GM04503 (cell line): ENCODE measurements around the gene SMIM35.

Experiments used
- DNase-seq: peaks from one replicate; pipeline ENCODE4 v3.0.0-alpha.2; 2012; ENCODE audit warnings: low read depth

The SMIM35 gene

DNA sequence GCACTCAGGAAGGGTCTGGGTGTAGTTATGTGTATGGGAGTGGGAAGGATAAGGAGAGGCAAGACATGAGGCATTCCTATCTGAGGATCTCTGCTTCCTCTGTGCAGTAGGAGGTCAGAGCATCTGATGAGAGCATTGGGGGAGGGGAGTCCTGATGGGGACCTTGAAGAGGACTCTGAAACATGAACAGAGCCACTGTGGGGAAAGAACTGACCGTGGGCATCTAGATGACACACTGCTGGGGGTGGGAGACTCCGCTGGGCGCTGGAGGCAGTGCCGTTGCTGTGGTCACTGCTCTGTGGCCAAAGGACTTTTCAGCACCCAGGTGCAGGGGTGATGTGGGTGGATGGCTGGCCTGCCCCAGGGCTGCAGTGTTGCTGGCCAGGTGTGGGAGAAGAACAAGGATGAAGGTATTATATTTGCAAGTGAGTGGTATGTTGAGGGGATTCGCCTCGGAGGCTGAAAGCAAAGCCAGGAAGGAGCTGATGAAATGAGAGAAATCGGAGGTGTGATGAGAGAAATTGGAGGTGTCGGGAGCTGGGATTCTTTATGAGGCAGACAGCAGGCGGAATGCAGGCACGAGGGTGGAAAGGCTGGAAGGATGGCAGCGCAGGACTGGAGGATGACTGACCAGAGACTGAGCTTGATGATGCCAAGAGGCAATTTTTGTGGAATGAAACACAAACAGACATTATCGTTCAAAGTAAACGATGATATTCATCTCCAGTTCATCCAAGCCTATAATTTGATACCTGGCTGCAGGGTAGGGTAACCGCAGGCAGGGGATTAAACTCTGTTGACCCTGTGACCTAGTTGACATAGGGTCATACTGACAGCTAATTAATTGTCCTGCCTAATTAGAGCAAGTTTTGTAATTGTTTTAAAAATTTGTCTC is 29.3 kb downstream of the SMIM35 start:
- DNase-seq, result no peak

DNA sequence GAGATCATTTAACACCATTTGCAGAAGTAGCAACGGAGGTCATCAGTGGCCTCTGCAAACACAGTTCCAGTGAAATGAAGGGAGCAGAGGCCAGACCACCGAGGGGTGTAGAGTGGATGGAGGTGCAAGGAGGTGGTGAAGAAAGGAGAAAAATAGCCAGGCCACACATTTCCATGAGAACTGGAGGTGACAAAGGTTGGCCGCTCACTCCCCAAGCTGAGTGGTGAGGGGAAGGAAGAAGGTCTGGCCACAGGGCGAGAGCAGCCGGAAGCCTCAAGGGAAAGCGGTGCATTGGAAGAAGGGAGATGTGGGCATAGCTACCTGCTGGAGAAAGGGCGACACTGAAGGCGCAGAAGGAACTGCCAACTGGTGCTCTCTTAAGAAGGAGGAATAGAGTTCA is 30.0 kb downstream of the SMIM35 start:
- DNase-seq, result no peak

DNA sequence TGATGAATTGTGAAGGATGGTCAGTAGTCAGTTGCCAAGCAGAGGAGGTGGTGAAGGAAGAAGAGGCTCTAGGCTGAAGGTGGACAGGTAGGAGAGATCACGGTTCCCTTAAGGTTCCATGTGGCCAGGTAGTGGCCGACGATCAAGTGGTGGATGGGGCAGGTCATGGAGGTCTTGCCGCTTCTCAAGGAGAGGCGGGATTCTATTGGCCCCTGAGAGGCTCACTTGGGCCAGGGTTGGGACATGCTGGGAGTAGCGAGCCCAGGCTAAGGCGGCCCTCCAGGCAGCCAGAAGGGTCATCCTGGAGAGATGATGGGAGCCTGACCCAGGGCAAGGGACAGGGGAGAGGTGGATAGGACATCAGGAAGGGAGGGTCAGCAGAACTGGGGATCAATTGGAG is 30.8 kb downstream of the SMIM35 start:
- DNase-seq, result no peak

DNA sequence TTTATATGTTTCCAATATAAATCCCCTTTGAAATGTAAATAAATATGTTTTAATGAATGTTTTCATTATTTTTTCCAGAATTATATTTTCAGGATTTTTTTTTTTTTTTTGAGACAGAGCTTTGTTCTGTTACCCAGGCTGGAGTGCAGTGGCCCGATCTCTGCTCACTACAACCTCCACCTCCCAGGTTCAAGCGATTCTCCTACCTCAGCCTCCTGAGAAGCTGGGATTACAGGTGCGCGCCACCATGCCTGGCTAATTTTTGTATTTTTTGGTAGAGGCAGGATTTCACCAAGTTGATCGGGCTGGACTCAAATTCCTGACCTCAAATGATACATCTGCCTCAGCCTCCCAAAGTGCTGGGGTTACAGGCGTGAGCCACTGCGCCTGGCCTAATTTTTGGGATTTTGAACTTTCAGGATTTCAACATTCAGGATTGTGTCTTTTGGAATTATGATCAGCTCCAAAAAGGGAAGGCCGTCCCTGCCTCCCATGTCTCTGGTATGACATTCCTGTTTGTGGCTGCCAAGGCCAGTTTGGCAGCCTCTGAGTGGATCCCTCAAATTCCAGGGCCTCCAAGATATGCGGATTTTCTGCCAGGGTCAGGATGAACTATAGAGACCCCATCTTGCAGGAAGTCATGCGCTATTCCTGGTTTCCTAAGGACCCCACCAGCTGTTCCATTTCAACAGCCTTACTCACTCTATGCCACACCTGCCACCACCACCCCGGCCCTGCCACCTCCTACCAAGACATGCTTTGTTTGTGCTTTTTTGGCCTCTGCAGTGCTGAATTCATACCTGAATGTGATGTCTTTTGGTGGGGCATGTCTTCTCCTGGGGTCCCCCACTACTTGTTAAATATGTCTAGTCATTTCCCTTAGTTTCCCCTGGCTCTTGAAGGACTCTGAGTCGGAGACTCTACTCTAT is 31.8 kb downstream of the SMIM35 start:
- DNase-seq, result no peak

DNA sequence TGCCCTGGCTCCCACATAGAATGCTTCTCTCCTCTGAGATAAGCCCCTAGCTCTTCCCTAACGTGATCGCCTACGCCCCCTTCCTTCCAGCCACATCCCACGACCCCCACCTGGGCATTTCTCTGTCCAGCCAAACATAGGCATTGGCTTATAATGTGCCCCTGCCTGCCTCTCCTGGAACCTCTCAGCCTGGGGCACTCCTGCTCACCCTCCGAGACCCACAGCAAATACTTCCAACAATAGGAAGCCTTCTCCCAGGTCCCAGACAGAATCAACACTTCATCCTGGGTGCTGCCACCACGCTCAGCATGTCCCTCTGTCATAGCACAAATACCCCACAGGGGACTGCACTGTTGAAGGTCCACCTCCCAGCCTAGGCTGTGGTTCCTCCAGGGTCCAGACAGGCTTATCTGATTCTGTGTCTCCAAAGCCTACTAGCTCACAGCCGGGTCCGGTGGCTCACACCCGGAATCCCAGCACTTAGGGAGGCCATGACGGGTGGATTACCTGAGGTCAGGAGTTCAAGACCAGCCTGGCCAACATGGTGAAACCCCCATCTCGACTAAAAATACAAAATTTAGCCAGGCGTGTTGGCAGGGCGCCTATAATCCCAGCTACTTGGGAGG is 34.1 kb downstream of the SMIM35 start:
- DNase-seq, result no peak

DNA sequence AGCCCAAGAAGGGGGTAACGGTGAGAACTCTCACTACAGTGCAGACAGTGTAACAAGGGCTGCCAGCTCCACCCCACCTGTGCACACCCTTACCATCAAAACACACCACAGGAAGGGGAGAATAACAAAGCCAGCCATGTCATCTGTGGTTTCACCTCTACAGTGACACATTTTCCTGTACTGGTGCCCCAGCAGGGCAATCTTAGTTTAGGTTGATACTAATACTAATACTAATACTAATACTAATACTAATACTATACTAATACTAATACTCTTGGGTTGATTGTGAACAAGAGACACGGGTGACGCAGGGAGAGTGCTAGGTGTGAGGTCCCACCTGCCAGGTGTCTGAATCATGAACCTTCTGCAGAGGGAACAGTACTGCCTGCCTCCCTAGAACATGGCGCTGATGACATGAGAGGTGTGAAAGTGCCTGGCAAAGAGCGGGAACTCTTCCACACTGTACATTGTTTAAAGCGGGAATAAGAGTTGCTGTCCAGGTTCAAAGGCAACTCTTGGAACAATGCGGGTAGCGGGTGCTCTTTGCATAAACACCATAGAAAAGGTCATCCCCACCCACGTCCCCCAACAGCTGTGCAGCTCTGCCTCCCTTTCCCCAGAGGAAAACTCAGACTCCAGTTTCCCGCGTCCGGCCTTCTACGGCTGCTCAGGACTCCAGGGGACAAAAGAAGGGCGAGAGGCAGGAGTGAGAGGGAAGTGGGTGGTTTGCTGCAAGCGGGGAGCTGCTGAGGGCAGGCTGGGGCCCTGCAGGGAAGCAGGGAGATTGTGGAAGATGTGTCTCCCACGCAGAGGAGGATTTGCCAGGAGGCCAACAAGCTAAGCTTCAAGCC is 34.9 kb downstream of the SMIM35 start:
- DNase-seq, result no peak

DNA sequence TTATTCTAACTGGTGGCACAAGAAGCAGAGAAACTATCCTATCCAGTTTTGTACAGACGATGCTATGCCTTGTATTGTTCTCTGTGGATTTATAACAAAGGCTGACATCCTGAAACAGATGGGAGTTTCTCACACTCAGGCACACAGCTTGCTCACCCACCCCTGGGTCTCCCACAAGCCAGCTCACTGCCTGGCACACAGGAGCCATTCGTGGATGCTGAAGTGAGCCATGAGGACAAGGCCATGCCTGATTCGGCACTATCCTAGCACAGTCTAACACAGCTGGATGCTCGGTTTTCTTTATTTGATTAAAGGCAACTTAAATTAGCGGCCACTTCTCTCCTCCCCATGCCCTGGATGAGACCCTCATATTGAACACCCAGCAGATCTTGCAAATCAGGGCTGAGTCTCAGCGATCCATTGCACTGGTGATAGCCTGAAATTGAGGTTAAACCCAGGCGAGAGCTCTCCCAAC is 35.6 kb downstream of the SMIM35 start:
- DNase-seq, result no peak

DNA sequence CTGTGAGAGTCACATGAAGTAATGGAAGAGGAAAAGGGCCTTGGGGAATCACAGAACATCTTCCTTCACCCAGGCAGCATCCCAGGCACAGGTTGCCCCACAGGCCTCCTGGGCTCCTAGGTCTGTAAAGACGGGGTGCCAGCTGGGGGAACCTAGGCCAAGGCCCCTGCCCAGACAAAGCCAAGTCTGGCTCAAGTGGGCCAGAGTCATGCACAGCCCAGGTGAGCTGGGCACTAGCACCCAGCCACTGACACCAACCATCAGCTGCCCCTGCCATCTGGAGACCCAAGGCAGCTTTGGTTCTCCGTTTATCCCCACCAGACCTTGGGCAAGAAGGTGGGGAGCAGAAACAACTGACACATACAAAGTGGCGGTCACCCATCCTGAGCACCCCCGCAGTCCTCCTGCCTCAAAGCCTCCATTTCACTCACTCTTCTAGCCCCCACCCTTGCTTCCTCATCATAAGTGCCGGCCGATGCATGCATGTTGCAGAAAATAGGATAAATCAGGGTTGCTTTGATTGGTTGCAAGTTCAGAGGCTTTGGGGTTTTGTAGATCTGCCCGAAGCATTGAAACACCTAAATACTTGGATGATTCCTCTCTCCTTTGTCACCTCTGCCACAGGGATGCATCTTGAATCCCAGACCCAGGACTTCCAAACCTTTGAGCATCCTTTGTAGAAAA is 36.4 kb downstream of the SMIM35 start:
- DNase-seq, result no peak

DNA sequence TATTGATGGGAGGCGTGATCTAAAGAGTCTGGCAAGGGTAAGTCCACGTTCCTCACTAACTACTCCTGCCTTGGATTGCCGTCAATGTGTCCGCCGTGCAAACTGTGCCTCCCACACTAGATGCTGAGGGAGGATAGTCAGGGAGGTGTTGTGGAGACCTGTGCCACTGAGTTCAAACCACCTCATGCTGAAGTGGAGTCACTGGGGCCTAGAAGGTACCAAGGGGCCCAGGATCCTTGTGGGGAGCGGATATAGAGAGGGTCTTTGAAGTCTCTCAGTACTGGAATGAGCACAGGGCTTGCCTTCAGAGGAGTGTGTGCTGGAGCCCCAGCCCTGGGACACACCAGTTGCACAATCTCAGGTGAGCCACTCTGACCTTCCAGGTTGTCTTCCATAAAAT is 37.0 kb downstream of the SMIM35 start:
- no peak for DNase-seq

DNA sequence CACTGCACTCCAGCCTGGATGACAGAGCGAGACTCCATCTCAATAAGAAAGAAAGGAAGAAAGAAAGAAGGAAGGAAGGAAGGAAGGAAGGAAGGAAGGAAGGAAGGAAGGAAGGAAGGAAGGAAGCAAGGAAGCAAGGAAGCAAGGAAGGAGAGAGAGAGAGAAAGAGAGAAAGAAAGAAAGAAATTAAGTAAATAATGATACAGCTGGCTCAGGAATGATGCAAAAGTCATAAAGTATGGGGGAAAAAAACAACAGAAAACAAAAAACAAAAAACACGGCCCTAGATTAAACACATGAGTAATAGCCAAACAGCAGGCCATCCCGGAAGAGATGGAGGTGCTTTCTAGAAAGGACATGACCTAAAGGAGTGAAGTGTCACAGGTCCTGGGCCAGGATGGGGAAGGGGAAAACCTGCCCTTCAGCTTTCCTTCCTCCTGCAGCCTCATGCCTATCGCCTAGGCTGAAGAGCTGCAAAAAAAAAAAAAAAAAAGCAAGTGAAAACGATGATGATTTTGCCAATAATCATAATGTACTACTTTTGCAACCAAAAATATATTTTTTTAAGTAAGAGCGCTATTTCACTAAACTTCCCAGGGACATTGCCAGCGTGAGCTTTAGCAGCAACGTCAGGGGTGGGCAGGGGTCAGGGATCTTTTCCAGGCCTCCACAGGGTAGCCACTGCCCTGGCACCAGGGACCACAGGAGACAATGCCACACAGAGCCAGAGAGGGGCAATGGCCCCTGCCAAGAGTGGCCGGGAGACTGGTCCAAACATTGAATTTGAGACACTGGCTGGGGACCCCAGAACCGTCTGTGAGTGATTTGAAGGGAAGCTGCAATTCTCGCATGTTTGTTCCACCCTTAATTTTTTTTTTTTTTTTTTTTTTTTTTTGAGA is 38.0 kb downstream of the SMIM35 start:
- no peak for DNase-seq

DNA sequence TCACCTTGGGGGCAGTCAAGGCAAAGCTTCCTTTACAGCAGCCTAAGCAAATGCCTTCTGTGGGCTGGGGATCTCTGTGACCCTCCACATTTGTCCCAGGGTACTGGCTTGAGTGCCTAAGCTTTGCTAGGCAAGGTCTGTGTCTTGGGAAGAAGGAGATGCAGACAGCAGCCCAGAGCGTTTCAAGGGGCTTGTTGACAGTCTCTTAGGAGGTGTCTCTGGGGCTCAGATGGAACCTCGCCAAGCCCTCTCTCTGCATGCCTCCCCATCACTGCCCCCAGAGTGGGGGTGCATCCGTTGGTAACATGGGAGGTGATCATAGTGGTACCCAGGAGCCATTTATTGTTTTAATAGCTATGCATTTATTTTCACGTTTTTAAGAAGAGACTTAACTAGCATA is 39.0 kb downstream of the SMIM35 start:
- DNase-seq, result no peak

DNA sequence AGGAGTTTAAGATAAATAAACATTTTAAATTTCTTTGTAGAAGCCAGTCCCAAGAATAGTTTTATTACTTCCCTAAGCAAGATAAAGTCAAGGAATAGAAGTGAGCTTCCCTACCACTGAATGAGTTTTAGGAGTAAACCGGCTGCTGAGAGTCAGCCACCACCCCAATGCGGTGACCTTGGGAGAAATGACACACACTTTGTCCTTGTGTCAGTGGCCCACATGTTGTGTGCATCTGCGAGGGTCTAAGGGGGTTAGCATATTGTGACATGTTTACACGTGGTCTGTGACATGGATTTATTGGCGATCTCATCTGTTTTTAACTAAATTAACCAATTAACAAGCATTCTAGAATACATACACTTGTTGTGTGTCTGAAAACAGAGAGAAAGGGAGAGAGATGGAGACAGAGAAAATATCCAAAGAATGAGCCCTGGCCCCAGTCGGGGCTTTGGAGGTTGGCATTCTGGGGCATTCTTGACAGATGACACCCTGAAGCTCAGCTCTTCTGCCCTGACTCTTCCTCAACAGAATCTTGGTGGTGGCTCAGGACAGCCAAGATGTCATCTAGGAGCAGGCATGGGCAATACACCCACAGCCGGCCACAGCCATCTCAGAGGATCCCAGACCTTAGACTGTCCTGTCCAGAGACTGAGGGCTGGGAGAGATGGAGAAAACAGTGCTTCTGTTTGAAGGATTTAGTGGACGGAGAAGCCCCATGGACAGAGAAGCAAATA is 39.6 kb downstream of the SMIM35 start:
- no peak for DNase-seq

DNA sequence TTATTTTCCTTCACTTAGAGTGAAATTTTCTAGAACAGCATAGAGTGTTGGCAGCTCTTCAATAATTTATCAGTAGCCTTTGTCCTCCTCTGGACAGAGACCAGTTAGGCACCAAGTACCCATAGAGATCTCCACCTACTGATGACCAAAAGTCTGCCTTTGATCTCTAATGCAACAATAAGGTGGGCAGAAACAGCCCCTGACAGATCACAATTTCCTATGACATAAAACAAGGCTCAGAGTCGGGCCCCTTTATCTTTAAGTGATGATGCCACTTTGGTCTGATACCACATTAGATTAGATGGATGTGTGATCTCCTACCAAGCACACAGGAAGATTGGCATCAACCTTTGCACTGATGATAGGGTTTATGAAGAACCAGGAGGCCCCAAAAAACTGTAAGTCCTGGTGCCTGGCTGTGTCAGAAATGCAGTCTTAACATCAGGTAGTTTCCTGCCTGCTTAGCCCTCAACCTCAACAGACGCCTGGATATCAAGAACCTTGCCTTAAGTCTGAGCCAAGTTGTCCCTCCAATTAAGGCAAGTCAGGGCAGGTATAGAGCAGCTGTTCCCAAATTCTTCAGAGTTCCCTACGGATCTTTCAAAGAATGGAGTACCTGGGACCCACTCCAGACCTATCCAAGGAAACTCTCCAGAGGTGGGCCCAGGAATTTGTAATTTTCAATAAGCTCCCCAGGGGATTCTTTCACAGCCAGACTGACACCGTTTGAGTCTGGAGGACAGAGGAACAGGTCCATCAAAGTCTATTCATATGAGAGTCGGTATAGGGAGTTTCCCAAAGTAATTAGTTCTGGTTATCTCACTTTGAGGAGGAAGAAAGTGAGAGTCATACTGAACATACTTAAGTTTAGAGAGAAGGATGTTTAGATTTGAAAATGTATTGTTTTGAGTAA is 40.5 kb downstream of the SMIM35 start:
- no peak for DNase-seq

DNA sequence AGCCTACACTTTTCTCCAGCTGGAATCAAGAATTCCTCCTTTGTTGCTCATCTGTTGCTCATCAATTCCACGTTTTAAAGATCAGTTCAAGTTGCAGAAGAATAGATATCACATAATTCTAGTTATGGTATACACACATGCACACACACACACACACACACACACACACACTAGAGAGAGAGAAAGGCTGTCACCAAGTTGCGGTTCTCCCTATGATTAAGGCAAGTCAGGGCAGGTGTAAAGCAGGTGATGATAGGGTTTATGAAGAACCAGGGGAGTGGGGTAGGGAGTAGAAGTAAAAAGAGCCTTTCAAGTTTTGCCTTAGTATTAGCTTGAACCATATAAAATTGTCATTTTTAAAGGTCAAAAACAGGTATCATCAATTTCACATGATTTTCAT is 41.6 kb downstream of the SMIM35 start:
- DNase-seq, result no peak

DNA sequence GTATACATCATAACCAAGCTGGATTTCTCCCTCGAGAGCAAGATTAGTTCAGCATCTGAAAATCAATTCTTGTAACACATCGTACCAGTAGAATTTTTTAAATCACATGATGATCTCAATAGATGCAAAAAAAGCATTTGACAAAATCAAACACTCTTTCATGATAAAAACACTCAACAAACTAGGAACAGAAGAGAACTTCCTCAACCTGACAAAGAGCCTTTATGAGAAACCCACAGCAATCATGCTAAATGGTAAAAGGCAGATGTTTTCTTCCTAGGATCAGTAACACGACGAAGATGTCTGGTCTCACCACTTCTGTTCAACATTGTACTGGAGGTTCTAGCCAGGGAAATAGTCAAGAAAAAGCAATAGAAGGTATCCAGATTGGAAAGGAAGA is 44.0 kb downstream of the SMIM35 start:
- DNase-seq, result no peak

DNA sequence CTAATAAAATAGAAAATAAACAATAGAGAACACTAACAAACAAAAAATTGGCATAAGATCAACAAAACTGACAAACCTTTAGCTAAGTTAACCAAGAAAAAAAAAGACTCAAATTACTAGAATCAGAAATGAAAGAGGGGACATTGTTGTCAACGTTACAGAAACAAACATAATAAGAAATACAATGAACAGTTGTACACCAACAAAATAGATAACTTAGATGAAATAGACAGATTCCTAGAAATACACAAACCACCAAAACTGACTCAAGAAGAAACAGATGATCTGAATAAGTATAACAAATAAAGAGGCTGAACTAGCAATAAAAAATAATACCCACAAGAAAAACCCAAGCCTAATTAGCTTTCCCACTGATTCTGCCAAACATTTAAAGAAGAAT is 44.6 kb downstream of the SMIM35 start:
- no peak for DNase-seq

DNA sequence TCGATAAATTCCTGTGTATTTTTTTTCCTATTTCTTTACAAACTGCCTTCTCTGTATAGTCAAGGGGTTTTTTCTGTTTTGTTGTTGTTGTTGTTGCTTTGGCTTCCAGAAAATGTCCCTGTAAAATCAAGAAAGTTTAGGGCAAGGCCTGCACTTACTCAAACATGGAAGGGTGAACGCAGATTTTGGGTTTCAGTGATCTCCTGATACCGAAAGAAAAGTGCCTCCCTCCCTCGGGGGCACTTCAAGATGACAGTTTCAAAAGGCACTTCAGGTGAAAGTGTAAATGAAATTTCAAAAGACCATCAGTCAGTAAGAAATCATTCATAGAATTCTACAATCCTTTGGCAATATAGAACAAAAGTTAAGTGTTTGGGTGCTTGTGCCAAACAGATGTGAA is 53.3 kb downstream of the SMIM35 start:
- no peak for DNase-seq

DNA sequence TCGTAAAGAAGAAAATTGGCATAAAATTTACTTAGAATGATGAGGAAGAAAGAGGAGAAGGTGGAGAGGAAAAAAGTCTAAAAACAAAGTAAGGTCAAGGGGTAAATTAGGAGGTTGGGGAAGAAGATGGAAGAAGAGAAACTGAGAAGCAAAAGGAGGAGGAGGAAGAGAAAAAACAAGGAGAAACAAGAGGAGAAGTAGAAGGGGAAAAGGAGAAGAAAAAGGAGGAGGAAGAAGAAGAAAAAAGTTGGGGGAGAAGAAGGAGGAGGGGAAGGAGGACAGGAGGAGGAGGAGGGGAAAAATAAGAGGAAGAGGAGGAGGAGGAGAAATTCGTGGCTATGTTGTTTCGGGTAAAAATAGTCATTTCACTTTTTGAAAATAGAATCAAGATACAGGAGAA is 58.1 kb downstream of the SMIM35 start:
- no peak for DNase-seq
